ENCODE results near the gene ALPL. TPM values are rescaled to one million over a fixed set of nuclear protein-coding genes. Genes with fewer than 3 reads are reported as not detected.
A peak's percentile ranks its signal among the peaks of the same experiment; 100 is the strongest.

ALPL gene
- total and polyA plus RNA-seq, 9 of the 15 experiments (the other 6 are each of a cell fraction or from before 2014, with no cell fraction given) = 0.04 to 0.38 (median 0.18) TPM; not detected in 4

GRCh38 chr1:21618561-21619374 lies 109.5 kb downstream of the ALPL start (continued):
- TF ChIP-seq, protein P1, sequence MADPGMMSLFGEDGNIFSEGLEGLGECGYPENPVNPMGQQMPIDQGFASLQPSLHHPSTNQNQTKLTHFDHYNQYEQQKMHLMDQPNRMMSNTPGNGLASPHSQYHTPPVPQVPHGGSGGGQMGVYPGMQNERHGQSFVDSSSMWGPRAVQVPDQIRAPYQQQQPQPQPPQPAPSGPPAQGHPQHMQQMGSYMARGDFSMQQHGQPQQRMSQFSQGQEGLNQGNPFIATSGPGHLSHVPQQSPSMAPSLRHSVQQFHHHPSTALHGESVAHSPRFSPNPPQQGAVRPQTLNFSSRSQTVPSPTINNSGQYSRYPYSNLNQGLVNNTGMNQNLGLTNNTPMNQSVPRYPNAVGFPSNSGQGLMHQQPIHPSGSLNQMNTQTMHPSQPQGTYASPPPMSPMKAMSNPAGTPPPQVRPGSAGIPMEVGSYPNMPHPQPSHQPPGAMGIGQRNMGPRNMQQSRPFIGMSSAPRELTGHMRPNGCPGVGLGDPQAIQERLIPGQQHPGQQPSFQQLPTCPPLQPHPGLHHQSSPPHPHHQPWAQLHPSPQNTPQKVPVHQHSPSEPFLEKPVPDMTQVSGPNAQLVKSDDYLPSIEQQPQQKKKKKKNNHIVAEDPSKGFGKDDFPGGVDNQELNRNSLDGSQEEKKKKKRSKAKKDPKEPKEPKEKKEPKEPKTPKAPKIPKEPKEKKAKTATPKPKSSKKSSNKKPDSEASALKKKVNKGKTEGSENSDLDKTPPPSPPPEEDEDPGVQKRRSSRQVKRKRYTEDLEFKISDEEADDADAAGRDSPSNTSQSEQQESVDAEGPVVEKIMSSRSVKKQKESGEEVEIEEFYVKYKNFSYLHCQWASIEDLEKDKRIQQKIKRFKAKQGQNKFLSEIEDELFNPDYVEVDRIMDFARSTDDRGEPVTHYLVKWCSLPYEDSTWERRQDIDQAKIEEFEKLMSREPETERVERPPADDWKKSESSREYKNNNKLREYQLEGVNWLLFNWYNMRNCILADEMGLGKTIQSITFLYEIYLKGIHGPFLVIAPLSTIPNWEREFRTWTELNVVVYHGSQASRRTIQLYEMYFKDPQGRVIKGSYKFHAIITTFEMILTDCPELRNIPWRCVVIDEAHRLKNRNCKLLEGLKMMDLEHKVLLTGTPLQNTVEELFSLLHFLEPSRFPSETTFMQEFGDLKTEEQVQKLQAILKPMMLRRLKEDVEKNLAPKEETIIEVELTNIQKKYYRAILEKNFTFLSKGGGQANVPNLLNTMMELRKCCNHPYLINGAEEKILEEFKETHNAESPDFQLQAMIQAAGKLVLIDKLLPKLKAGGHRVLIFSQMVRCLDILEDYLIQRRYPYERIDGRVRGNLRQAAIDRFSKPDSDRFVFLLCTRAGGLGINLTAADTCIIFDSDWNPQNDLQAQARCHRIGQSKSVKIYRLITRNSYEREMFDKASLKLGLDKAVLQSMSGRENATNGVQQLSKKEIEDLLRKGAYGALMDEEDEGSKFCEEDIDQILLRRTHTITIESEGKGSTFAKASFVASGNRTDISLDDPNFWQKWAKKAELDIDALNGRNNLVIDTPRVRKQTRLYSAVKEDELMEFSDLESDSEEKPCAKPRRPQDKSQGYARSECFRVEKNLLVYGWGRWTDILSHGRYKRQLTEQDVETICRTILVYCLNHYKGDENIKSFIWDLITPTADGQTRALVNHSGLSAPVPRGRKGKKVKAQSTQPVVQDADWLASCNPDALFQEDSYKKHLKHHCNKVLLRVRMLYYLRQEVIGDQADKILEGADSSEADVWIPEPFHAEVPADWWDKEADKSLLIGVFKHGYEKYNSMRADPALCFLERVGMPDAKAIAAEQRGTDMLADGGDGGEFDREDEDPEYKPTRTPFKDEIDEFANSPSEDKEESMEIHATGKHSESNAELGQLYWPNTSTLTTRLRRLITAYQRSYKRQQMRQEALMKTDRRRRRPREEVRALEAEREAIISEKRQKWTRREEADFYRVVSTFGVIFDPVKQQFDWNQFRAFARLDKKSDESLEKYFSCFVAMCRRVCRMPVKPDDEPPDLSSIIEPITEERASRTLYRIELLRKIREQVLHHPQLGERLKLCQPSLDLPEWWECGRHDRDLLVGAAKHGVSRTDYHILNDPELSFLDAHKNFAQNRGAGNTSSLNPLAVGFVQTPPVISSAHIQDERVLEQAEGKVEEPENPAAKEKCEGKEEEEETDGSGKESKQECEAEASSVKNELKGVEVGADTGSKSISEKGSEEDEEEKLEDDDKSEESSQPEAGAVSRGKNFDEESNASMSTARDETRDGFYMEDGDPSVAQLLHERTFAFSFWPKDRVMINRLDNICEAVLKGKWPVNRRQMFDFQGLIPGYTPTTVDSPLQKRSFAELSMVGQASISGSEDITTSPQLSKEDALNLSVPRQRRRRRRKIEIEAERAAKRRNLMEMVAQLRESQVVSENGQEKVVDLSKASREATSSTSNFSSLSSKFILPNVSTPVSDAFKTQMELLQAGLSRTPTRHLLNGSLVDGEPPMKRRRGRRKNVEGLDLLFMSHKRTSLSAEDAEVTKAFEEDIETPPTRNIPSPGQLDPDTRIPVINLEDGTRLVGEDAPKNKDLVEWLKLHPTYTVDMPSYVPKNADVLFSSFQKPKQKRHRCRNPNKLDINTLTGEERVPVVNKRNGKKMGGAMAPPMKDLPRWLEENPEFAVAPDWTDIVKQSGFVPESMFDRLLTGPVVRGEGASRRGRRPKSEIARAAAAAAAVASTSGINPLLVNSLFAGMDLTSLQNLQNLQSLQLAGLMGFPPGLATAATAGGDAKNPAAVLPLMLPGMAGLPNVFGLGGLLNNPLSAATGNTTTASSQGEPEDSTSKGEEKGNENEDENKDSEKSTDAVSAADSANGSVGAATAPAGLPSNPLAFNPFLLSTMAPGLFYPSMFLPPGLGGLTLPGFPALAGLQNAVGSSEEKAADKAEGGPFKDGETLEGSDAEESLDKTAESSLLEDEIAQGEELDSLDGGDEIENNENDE (IDR thresholded peaks at IDR 0.05; ENCODE audit: low read depth, low read length) = no peak
- TF ChIP-seq, protein P2, sequence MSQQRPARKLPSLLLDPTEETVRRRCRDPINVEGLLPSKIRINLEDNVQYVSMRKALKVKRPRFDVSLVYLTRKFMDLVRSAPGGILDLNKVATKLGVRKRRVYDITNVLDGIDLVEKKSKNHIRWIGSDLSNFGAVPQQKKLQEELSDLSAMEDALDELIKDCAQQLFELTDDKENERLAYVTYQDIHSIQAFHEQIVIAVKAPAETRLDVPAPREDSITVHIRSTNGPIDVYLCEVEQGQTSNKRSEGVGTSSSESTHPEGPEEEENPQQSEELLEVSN (IDR thresholded peaks at IDR 0.05; ENCODE audit: borderline replicate concordance in 1 of 2, extremely low read depth in 1 of 2, insufficient read depth in 1 of 2, insufficient read length in 1 of 2, low read depth in 1 of 2, low read length in 1 of 2, poor library complexity in 1 of 2, severe bottlenecking in 1 of 2) = peak; percentile 68 to 81
- TF ChIP-seq ZNF511 (CRISPR knock-in tag; IDR thresholded peaks at IDR 0.05) = no peak; the same call in 1 of the 2 replicates
- TF ChIP-seq, protein P3, sequence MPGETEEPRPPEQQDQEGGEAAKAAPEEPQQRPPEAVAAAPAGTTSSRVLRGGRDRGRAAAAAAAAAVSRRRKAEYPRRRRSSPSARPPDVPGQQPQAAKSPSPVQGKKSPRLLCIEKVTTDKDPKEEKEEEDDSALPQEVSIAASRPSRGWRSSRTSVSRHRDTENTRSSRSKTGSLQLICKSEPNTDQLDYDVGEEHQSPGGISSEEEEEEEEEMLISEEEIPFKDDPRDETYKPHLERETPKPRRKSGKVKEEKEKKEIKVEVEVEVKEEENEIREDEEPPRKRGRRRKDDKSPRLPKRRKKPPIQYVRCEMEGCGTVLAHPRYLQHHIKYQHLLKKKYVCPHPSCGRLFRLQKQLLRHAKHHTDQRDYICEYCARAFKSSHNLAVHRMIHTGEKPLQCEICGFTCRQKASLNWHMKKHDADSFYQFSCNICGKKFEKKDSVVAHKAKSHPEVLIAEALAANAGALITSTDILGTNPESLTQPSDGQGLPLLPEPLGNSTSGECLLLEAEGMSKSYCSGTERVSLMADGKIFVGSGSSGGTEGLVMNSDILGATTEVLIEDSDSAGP (CRISPR knock-in tag; IDR thresholded peaks at IDR 0.05) = no peak
- no peak for TF ChIP-seq NFIX (CRISPR knock-in tag; IDR thresholded peaks at IDR 0.05; ENCODE audit: low read depth)
- no peak for TF ChIP-seq MCM3 (IDR thresholded peaks at IDR 0.05)
- TF ChIP-seq ZNF174 (CRISPR knock-in tag; IDR thresholded peaks at IDR 0.05) = no peak
- TF ChIP-seq PHF21A (IDR thresholded peaks at IDR 0.05; ENCODE audit: borderline replicate concordance, low read depth) = no peak
- TF ChIP-seq SP2 (IDR thresholded peaks at IDR 0.05; ENCODE audit: extremely low read depth, low read depth, low read length, poor library complexity, severe bottlenecking) = no peak
- no peak for TF ChIP-seq ZNF408 (CRISPR knock-in tag; IDR thresholded peaks at IDR 0.05; ENCODE audit: low read depth)
- no peak for TF ChIP-seq TCF7L2 (IDR thresholded peaks at IDR 0.05; ENCODE audit: low read depth, low read length)
